NCI-H526 treated with DMSO at 0.1 percent for 48 hours (cell line): ENCODE data around the gene ENOX1.
"Not testable (repeated sequence)": the region's sequence is repeated elsewhere in the genome, so short reads cannot be mapped to it uniquely, and the experiment has no call there.

Source experiments
- DNase-seq: peaks from one replicate; lab custom pipeline; 2025; lab: John Stamatoyannopoulos, UW

Gene ENOX1

DNA sequence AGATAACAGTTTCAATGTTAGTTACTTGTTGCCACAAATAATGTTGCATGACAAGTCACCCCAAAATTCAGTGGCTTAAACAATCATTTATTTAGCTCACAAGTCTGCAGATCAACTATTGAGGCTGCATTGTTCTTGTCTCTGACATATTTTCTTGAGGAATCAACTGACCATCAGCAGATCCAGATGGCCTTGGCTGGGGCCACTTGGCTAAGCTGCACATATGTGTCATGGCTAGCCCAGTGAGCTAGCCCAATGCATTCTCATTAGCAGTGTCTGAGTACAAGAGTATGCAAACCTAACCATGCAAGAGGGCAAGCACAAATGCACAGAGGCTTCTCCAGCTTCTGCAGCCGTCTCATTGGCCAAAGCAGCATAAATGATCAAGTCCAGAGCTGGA, 583.0 kb downstream of the ENOX1 start:
- DNase-seq: no peak

GRCh38 chr13:43200736-43201135, 586.0 kb downstream of the ENOX1 start:
- no peak for DNase-seq

DNA sequence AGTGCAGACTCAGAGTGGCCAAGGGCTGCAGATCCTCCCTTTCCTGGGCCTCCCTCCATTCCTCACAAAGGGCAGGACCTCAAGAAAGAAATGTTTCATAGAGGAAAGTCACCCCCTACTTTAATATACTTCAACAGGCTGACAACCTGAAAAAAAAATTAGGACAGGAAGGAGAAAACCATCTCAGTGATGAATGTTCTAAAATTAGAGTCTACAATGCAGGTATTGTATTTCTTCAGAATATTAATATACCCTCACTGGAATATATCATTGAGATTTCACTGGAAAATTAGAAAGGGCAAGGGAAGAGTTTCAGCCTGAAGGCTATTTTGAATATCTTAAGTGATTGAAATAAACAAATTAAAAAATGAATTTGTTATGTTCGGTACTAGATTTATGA, 586.5 kb downstream of the ENOX1 start:
- DNase-seq: no peak

DNA sequence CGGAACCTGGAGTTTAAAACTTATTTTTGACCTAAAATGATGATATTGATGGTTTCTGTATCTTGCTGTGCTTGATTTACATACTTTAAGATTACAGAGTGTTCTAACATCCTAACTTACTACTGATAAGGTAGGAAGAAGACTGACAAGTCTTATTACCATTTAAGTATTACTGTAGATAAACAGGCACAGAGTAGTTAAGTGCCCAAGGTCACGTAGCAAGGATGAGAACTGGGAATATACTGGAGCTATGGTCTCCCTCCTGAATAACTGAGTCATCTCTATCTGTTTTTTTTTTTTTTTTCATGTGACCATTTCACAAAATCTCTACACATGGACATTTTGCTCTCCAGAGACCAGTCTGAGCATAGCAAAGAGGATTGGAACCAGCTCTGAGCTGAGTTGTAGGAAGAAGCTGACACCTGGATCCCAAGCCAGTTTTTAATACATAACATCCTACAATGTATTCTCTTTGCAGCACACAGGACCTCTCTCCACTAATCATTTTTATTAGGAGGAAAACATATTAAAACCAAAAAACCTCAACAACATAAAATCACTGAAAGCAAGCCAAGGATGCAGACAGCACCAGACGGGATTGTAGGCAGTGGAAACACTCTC, 589.9 kb downstream of the ENOX1 start:
- DNase-seq: no peak

GRCh38 chr13:43196086-43196621, 590.6 kb downstream of the ENOX1 start:
- no peak for DNase-seq

DNA sequence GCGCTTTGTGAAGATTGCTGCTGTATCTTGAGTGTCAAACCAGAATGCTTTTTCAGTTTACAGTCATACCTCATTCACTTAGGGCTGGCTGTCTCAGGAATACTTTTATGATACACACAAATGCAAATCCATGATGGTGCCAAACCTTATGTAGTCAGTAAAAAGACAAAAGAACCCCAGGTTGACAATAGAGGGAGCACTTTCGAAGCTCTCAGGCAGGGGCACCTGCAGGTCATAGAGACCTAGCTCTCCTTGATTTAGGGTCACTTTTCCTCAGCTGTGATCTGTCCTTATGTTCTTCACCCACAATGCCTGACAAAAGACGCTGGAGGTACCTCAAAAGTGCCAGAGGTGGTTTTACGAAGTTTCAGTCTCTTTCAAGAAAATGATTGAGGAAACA, 591.2 kb downstream of the ENOX1 start:
- DNase-seq: no peak

DNA sequence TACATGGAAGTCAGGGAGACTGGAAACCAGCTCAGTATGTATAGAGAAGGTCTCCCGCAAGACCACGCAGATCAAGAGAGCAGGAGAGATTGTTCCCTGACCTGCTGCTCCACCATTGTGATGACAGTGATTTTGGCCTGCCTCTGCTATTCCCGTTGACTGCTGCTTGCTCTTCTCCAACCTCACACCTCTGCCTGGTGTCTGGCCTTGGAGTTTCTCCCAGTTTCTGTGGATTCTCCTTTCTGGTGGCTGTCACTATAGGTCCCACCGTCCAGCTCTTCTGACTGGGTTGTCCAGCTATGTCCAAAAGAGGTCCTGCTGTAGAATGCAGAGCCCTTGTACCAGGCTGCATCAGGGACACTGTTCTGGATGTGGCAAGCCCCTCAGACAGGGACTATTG, 591.7 kb downstream of the ENOX1 start:
- DNase-seq: no peak

DNA sequence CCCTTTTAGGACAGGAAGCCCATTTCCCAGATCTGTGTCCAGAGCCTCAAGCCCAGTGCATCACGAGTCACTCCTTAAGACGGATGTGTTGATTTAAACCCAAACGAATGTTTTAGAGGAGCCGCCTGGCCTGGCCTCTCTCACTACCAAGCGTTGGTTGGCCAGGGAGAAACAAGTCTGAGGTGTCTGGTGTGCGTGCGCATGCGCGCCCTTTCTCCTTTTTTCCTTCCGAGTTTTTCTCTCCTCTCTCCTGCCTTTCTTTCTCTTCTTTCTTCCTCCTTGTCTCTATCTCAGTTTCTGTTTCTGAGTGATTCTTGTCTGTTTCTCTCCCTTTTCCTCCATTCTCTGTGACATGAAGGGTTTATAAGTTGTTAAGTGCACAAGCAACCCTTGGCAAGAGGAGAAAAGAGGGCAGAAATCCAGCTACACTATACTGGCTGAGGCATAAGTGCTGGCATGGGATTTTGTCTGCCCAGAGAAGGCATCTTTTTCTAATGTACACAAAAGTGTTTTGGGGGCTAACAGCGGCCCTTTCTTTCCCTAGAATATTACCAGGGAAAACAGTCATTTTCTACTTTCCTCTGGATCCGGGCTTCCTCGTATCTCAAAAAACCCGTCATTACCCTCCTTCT, 592.9 kb downstream of the ENOX1 start:
- DNase-seq: no peak

GRCh38 chr13:43191546-43191945, 595.2 kb downstream of the ENOX1 start:
- DNase-seq: no peak

DNA sequence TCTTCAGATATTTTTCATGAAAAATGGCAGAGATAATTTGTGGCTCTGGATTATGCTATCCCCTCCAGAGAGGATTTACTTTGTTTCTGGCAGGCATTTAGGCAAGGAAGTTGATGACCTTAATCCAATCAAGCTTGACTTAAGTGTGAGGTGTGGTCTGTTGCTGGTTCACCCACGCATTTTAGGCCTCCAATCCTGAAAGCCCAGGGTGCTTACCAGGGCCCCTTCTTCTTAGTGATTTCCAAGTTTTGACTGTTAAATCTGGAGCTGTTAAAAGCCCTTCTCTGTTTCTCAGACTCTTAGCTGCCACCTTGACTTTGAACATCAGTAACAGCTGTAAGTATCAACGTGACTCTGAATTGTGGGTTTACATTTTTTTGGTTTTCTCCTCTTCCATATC, 601.5 kb downstream of the ENOX1 start:
- no peak for DNase-seq

DNA sequence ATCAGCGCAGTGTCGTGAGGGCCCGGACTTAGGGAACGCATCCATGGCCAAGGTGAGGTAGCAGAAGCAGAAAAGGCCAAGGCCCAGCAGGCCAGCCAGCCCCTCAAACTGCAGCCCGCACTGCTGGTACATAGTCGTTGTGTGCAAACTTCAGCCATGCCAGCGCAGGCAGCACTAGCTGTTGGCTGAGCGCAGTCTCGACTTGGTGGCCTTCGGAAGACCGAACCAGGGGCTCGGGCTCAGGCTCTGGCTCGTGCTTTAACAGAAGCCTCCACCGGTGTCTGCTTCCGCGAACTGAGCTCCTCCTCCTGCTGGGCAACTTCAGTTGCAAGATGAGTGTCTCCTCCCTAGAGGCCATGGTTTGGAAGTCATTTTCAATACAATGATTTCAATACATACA, 605.9 kb downstream of the ENOX1 start:
- DNase-seq: no peak

GRCh38 chr13:43180036-43180660, 606.6 kb downstream of the ENOX1 start:
- DNase-seq: no peak

DNA sequence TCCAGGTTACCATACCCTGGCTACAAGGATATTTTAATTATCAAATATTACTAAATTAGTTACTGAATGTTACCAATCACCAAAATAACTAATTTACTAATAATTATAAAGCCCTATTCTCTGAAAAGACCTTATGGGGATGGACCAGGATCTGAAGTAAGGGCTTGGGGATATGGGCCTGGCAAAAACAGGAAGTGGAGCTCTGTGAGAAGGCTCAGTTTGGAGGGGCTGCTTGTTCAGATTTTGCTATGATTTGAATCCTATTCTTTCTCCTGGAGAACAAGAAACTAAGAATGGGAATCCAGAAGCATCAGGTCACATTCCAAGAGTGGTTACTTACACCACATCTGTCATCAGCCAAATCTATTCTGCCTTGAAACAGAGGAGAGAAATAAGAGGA, 615.3 kb downstream of the ENOX1 start:
- no peak for DNase-seq

GRCh38 chr13:43170506-43170905, 616.3 kb downstream of the ENOX1 start:
- no peak for DNase-seq

DNA sequence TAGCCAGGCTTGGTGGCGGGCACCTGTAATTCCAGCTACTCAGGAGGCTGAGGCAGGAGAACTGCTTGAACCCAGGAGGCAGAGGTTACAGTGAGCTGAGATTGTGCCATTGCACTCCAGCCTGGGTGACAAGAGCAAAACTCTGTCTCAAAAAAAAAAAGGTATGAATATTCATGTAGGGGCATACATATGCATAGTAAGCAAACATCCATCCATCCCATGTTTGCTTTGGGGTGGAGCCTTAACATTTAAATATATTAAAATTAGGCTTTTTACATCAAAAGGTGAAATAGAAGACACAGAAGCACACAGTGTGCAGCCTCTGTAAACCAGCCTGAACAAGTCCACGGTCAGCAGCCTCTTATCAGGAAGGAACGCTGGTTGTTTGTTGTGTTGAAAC, 618.3 kb downstream of the ENOX1 start:
- not testable (repeated sequence) for DNase-seq

DNA sequence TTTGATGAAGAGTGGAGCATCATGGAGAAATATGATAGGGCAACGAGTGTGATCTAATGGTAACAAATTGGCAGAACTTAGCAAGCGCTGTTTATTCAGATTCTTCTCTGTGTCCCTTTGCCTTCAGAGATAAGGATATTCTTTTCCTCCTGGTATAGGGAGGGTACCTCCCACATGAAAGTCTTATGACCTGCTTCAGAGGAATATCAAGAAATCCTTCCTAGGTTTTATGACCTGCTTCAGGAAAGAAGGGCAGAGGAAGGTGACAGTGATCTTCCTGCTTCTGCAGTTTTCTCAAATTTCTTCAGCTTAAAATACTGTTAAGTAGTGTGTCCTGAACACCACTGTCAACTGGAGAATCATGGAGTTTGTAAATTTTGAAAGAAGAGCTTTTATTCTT, 619.0 kb downstream of the ENOX1 start:
- DNase-seq: no peak

DNA sequence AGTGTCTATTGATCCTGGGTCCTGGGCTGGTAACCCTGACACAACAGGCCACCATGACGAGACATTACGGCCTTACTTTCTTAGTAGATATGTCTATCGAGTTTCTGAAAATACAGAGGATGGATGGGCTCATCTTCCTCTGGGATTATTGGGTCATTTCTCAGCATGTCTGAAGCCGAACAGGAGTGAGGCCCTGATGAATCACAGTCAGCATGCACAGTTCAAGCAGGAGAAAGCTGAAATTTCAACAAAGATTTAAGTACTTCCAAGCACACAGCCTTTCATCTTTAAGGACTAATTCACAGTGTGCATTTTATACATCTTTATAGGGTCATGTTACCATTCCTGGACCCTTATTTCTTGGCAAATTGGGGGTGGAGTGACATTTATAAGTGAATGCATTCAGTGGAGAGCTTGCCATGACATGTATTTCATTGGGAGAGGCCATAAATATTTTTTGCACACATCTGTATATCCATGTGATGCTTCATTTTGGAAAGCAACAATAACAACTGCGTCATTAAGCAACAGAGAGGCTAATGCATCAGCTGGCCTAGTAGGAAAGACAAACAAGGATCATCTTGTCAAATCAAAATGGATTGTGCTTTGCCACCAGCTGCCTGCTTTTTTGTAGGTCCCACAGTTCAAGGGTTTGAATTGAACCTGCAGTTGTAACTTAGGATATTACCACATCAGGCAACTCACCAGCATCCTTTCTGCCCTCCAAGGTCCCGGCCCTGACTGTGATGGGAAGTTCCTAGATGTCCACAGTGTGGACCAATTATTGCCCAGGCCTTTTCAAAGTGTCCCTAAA, 619.9 kb downstream of the ENOX1 start:
- no peak for DNase-seq
